Mammary epithelial cell (primary cell): ENCODE results near the gene MXI1.

Source experiments
- CTCF ChIP-seq, 2 donors: IDR thresholded peaks in 1 of 2; conservative IDR thresholded peaks in 1 of 2; 2 replicates each; pipeline ENCODE4 v1.5.1; 2011 to 2012; ENCODE audit warnings: inconsistent platforms in 2 of 2, low read length in 2 of 2, mild to moderate bottlenecking in 2 of 2, control low read depth in 1 of 2, low read depth in 1 of 2; ENCODE audit not compliant: insufficient read depth in 1 of 2; ENCODE audit errors: extremely low read depth in 1 of 2
- EZH2 ChIP-seq: IDR thresholded peaks from 2 replicates; pipeline ENCODE4 v1.6.1; 2012; ENCODE audit warnings: low read length, inconsistent platforms, borderline replicate concordance

- TF ChIP-seq CTCF (conservative IDR thresholded peaks at IDR 0.05 in 1 of 2, IDR thresholded peaks at IDR 0.05 in 1 of 2; ENCODE audit: extremely low read depth in 1 of 2, insufficient read depth in 1 of 2, low read depth in 1 of 2, low read length in 2 of 2): no peak
- TF ChIP-seq EZH2: no peak
Measured at GRCh38 chr10:110326351-110327032, 119.1 kb downstream of the MXI1 start.
